Measurements from ENCODE around the gene RBM14.

DNA sequence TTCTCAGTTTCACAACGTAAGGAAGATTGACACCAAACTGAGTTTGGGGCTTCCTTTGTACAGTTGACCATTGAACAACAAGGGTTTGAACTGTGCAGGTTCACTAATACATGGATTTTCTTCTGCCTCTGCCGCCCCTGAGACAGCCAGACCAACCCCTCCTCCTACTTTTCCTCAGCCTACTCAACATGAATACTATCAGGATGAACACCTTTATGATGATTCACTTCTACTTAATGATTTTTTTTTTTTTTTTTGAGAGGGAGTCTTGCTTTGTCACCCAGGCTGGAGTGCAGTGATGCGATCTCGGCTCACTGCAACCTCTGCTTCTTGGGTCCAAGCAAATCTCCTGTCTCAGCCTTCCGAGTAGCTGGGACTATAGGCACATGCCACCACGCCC lies 36.7 kb downstream of the RBM14 start:
- no peak for TF ChIP-seq CTCF (IDR thresholded peaks at IDR 0.05)
- TF ChIP-seq POLR2AphosphoS5 (IDR thresholded peaks at IDR 0.05; ENCODE audit: insufficient read depth in 1 of 2, low read depth in 1 of 2) = no peak
- TF ChIP-seq POLR2A (IDR thresholded peaks at IDR 0.05) = no peak
